Stimulated activated CD4-positive, alpha-beta T cell treated with anti-CD3 and anti-CD28 coated beads, Interleukin-2, amount 100 ng/mL, for 48 hours (primary cell): ENCODE measurements around the gene WWP2.
"Not testable (repeated sequence)": the region's sequence is repeated elsewhere in the genome, so short reads cannot be mapped to it uniquely, and the experiment has no call there.

Source experiments
- DNase-seq, 2 donors: peaks; one replicate each; pipeline ENCODE4 v3.0.0-alpha.2; 2020

The WWP2 gene

DNA sequence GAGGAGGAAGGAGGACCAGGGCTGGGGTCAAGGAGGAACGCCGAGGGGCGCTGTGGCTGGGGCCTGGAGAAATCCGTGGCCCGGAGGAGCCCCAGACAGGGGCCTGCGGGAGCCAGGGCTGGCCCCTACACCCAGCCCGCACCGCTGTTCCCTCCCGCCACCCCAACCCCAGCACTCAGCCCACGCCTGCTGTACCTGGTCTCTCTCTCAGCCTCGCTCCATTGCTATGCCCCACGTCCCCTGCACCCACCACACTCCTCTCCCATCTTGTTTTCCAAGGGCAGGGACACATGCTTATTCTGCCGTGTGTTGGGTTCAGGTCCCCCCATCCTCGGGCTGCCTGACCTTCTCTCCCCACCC, 189.5 kb downstream of the WWP2 start:
- not testable (repeated sequence) for DNase-seq

DNA sequence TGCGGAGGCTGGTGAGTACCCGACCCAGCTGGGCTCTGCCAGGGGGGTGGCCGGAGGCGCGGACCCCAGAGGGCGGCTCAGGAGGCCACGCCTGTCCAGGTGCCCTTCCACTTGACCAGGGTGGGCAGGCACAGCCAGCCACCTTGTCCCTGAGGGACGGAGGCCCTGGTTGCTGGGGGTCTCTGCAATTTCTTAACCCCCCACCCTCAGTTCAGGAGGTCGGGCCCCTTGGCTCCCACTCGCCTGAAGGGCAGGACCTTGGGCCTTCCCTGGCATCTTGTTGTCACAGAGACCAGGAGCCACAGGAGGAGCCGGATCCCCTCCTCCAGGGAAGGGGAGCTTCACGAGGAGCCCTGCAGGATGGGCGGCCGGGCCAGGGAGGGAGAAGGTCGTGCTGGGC, 190.0 kb downstream of the WWP2 start:
- not testable (repeated sequence) for DNase-seq

DNA sequence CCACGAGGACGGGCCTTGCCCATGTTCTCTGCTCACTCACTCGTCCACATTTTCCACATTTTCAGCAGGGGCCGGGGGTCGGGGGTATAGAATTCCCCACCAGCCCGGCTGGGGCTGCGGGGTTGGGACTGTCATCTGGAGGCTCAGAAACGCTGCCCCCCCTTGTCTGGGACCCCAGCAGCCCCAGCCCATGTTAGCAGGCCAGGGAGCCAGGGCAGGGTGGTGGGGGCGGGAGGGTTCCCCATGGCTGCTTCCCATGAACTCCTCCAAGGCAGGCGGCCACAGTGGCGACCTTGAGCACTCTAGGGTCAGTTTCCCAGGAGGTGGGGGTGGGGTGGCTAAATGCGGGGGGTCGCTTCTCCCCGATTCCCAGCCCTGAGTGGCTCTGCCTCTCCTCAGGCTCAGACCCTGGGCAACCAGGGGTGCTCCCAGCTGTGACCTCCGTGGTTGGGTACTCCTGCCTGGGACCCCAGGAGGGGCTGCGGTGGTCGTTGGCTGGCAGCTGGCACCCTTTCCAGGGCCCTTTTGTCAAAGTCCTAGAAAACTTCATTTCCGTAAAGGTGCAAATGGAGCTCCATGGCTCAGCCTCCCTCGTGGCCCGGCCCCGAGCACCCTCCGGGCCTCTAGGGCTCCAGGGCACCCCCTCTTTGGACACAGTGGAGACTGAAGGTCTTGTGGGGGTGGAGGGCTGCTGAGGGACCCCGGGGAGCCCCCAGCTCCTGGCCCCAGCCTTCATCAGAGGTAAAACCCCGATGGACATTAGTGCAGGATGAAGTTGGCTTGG, 190.6 kb downstream of the WWP2 start:
- not testable (repeated sequence) for DNase-seq

DNA sequence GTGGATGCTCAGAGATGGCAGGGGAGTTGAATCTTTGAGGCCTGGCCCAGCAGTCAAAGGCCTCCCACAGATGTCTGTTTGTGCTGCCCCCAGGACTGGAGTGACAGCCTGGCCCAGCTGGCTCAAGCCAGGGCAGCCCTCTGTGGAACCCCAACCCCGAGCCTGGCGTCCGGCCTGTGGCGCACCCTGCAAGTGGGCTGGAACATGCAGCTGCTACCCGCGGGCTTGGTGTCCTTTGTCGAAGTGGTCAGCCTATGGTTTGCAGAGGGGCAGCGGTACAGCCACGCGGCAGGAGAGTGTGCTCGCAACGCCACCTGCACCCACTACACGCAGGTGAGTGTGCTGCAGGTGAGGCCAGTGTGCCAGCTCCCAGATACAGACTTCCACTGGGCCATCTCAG, 192.1 kb downstream of the WWP2 start:
- DNase-seq, result not testable (repeated sequence)

DNA sequence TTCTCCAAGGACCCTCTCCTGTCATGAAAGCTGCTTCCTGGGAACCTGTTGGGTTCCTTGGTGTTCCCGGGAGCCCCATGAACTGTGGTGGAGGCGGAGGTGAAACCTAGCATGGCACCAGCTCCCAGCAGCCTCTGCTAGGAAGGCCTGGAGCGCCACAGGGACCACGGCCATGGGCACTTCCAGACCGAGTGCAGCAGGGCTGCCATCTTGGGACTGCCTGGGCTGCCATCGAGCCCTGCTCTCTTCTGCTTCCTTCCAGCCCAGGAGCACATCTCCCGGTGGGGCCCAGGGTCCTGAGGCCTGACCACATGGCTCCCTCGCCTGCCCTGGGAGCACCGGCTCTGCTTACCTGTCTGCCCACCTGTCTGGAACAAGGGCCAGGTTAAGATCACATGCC, 201.2 kb downstream of the WWP2 start:
- DNase-seq, result not testable (repeated sequence)

DNA sequence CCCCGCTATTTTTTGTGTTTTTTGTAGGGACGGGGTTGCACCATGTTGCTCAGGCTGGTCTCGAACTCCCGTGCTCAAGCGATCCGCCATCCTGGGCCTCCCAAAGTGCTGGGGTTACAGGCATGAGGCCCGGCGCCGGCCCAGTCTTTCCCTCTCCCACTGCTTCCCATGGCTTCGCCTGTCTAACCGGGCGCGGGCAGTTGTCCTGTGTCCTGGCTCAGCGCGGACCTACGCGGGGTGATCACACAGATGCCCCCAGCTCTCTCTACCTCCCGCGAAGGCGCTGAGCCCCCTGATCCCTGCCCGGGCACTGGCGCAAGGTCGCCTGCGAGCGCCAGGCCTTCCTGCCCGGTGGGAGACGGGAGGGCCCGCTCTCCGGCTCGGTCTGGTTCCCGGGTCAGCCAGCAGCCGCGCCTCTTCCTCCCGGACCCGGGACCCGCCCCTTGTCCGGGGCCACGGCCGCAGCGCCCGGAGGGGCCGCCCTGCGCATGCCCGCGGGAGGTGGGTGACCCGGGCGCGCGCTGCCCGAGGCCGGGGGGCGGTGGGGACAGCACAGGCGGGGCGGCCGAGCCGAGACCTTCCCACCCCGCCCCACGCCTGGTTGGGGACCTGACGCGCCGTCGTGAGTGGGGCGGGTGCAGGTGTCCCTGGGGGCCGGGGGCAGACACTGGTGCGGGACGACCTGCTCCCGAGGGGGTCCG, 203.0 kb downstream of the WWP2 start:
- DNase-seq, result not testable (repeated sequence)

DNA sequence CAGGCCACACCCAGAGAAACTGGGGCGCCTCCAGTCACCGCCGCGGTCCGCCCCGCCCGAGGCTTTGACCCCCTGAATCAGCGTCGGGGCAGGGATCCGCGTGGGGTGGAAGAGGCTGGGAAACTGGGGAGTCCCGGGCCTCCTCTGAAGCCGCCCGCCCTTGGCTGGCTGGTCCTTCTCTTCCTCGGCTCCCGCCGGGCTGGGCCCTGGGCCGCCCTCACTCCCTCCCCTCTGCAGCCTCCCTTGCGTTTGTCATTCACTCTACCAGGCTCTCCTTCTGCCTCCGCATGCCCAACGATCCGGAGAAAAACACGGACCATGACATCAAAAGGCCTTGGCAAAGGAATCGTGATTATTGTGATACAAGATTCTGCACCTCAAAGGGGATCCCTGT, 203.5 kb downstream of the WWP2 start:
- not testable (repeated sequence) for DNase-seq

DNA sequence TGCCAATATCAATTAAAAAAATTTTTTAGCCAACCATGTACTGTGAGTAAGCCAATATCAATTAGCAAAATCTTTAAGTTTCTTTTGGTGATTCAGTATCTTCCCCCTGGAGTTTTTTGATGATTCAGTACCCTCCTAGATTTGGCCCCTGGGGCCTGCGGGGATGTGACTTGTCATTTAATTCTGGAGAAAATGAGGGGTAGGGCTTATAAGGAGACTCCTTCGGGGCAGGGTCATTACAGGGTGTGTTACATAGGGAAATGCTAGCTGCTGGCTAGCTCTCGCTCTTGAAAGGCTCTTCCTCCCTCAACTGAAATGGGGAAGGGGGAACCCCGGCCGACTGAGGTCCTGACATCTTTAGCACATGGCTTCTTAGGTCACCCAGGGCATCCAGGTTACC, 205.6 kb downstream of the WWP2 start:
- not testable (repeated sequence) for DNase-seq

DNA sequence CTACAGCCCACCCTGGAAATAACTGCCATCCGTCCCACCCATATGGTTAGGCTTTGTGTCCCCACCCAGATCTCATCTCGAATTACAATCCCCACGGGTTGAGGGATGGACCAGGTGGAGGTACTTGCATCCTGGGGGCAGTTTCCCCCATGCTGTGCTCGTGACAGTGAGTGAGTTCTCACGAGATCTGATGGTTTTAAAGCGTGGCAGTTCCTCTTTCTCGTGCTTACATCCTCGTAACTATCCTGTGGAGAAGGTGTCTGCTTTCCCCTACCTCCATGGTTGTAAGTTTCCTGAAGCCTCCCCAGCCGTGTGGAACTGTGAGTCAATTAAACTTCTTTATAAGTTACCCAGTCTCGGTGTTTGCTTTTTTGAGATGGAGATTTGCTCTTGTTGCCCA, 206.0 kb downstream of the WWP2 start:
- not testable (repeated sequence) for DNase-seq

DNA sequence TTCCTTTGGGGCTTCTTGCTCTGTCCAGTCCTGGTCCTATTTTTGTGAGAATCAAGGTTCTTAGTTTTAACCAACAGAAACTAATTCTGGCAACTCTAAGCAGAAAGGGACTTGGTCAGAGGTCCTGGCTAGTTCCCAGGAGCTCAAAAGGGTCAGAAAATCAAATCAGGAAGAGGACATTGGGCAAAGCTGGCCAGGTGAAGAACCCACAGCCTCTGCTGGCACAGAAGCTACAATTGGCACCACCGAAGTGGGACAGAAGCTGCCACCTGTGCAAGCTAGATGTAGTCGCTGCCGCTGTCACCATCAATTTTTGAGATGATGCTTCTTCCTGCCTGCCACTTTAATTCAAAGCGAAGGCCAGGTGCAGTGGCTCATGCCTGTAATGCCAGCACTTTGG, 207.5 kb downstream of the WWP2 start:
- not testable (repeated sequence) for DNase-seq

DNA sequence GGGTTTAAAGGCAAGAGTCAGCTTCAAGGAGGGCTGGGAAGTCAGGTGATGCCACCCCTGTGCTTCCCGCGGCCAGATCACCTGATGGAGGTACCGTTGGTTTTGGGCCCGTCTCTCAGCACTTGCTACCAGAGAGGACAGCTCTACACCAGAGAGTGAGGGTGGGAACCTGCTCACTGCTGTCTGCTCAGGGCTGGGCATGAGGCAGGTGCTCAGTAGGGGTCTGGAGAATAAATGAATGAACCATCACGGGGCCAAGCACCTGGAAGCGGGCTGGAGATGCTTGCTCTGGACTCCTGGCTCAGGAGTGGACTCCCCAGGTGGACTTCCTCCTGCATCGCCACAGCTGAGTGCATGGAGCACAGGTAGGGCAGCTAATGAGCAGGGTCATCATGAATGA, 210.0 kb downstream of the WWP2 start:
- DNase-seq, result not testable (repeated sequence)

DNA sequence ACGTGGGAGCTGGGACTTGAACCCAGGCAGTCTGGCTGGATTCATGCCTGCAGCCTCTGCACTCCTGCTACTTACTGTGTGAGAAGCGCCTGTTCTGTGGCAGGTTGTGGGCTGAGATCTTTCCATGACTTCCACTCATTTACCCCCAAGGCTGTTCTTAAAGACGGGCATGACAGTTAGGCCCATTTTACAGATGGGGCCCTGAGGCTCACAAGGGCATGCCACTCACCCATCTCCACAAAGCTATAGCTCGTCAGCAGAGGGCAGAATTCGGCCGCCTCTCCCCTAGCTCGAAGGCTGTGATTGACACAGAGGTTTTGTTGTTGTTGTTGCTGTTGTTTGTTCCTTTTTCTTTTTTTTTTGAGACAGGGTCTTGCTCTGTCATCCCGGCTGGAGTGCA, 210.8 kb downstream of the WWP2 start:
- not testable (repeated sequence) for DNase-seq

DNA sequence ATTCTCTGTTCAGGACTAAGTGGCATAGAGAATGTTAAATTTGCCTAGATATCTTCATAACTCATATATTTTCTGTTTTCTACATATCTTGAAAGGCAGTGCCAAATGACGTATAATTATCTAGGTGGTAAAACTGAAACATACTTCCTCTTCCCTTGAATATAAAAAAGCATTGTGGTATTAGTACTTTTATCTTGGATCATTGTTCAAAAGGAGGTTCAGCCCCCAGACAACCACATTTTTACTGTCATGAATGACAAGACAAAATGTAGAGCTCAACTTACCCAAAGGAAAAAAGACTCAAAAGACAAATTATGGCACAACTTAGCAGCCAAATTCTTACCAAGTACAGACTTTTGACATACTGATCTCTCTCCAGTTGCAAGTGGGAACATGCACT, 223.1 kb downstream of the WWP2 start:
- not testable (repeated sequence) for DNase-seq
